GM13976 (cell line): ENCODE results near the gene EFHC1.

Source experiments
- DNase-seq: peaks from one replicate; pipeline ENCODE4 v3.0.0; 2012; ENCODE audit warnings: low spot score
- in situ Hi-C: fragments of 300-500 bp; cut with MboI; formaldehyde crosslinking; loops from one replicate; pipeline ENCODE4 v1.12.0; 2022; ENCODE audit warnings: low sequenced_read_pairs, mixed read lengths, inconsistent platforms; ENCODE audit not compliant: unreplicated experiment
- TF ChIP-seq, protein P1 (sequence below): IDR thresholded peaks from 2 replicates; pipeline ENCODE4 v1.5.1; 2012; ENCODE audit warnings: borderline replicate concordance, mild to moderate bottlenecking; ENCODE audit not compliant: insufficient read depth; ENCODE audit errors: extremely low read depth, missing control alignments, control extremely low read depth

The EFHC1 gene

DNA sequence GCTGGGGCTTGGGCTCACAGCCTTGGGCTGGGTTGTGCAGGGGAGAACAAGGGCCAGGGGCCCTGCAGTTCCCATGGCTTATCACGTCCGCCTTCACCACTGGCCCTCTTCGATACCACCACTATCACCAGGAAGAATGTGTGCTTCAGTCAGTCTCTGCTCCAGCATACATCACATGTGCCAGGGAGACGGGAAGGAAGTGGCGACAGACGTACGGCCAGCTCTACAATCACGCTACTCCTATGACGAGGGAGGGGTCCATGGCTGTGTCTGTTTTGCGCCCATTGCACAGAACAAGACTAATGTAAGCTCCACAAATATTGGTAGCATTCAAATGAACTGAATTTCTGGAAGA, 84.6 kb downstream of the EFHC1 start:
- TF ChIP-seq, protein P1, sequence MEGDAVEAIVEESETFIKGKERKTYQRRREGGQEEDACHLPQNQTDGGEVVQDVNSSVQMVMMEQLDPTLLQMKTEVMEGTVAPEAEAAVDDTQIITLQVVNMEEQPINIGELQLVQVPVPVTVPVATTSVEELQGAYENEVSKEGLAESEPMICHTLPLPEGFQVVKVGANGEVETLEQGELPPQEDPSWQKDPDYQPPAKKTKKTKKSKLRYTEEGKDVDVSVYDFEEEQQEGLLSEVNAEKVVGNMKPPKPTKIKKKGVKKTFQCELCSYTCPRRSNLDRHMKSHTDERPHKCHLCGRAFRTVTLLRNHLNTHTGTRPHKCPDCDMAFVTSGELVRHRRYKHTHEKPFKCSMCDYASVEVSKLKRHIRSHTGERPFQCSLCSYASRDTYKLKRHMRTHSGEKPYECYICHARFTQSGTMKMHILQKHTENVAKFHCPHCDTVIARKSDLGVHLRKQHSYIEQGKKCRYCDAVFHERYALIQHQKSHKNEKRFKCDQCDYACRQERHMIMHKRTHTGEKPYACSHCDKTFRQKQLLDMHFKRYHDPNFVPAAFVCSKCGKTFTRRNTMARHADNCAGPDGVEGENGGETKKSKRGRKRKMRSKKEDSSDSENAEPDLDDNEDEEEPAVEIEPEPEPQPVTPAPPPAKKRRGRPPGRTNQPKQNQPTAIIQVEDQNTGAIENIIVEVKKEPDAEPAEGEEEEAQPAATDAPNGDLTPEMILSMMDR, result no peak
- in situ Hi-C loops, result no loop called here

DNA sequence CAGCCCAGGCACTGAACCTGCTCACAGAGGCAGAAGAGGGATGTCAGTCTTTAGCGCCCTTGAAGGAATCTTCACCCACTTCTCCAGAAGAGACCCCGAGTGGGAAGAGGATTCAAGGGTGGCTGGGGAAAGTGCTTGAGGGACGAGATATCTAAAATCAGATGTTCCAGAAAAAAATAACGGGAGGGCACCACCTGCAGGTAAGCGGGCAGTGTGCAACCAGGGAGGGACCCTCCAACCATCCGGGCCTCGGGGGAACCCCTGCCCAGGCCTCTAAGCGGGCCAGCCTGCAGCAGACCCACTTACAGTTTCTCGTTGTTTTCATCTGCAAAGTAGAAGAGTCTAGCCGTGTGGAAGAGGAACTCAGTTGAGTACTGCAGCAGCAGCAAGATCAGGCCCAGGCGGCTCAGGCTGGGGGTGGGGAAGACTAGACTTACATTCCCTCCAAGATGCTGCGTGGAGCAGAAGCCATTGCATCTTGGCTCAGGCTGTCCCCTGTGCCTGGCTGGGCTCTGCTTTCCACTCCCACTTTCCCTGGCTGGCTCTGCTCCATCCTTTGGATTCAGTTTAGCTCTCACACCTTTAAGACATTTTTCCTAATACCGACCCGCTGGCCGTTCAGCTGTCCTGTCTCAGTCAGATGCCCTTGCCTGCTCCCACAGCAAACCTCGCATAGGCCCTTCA, 85.7 kb downstream of the EFHC1 start:
- TF ChIP-seq, protein P1, result peak; percentile 12
- in situ Hi-C loops, result no loop called here
- peak; percentile 36 for DNase-seq

More for the DNA sequence above, 84.6 kb downstream of the EFHC1 start:
- peak; percentile 7 for DNase-seq

DNA sequence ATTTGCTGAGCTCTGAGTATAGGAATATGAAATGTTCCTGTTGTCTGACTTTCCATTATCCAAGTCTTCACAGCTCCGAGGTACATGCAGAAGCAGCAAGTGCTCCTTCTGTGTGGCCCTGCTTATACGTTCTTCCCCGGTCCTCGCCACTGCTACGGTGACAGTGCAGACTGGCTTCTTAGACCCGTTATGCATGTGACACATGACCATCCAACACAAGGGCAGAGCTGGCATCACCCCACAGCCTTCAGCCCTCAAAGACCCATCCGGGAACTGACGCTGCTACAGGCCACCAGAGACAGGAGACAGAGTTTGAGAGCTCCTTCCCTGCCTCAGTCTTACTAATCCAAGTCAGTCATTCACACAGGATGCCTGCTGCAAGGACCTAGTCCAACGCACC, 86.3 kb downstream of the EFHC1 start:
- in situ Hi-C loops, result no loop called here
- DNase-seq, result peak; percentile 3
- TF ChIP-seq, protein P1, result no peak

DNA sequence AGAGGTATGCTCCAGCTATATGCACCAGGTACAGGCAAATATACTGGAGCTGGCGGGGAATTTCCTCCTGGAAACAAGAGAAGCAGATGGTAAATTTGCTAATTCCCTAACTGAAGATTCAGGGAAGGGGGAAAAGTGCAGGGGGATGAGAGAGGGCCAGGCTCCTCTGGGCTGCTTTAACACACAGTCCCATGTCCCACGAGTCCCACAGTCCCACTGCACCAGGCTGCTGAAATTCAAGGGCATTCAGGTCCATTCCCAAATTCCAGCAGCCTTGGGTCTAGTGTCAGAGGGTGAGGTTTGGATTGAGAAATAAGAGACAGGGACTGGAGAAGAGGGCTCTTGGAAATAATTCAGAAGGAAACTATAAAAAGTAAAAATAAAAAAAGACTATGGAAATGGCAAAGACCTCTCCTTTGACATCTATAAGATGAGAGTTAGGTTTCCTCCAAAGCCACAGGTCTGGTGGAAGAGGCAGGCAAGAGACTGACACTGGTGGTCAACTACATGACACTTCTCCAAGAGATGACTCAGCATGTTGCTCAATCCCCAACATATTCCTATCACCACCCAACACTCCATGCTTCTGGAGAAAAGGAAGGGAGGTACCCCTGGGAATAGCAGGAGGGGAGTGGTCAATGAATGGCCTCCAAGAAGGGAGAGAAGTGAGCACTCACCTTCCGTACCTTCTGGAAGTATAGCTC, 87.6 kb downstream of the EFHC1 start:
- in situ Hi-C loops, result no loop called here
- TF ChIP-seq, protein P1, result no peak
- peak; percentile 3 for DNase-seq

DNA sequence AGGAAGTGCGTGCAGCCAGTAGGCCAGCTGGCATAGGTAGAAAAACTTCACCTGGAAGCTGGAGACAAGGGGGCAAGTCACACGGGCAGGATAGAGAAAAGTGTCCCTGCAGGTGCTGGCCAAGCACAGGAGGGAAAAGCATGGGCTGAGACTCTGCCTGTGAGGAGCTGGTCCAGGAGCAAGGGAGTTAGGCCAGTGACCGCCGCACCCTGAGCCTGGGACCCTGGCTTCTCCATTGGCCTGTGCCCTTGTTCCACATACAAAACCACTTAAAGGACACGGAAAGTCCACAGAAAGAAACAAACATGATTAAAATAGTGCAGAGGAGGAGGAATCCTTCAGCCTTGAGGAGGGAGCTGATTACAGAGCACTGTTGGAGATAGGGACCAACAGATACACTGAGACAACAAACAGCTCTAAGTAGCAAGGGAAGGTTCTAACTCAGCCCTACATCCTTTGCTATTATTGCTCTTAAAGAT, 88.2 kb downstream of the EFHC1 start:
- peak; percentile 6 for DNase-seq
- TF ChIP-seq, protein P1, result no peak
- in situ Hi-C loops, result no loop called here

DNA sequence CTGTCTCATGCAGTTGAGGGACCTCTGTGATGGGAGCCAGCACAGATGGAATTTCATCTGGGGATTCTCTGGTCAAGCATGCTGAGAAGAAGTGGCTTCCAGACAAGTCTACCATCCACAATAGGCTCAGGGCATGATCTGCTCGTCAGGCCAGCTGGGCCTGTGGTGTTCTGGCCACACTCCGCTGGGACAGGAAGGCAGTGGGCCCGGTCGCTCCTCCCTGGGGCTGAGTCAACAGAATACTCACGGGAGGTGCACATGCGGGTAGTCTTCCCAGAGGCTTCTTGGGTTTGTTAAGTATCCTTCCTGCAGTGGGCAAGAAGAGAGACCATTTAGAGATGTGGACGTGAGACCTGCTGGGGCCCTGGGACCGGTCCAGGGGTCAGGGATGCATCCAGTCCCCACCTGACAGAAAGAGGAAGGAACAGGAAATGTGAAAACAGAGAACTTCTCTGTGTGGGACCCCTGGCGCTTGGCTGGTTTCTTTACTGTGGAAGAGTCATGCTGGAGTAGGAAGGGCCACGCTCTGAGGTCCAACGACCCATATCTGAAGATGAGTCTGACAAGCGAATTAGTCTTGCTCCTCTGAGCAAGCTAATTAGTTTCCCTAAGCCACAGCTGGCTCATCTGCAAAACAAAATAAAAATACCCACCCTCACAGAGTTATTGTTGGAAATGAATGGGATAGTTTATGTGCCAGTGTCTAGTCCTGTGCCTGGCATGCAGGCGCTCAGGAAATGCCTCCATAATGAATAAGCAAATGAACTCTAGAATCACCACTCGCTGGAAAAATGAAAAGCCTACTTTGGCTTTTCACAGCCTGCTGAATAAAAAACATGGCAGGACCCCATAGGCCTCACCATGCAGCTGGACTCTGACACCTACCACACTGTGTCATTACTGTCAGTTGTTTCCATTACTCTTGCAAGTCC, 89.4 kb downstream of the EFHC1 start:
- TF ChIP-seq, protein P1, result no peak
- peak; percentile 47 for DNase-seq
- in situ Hi-C loops, result no loop called here
